ENCODE results near the gene ST8SIA1. TPM values are rescaled to one million over a fixed set of nuclear protein-coding genes. Genes with fewer than 3 reads are reported as not detected.

The ST8SIA1 gene
- total RNA-seq, 1 donor from 2014 or later, result 2.1 TPM

DNA sequence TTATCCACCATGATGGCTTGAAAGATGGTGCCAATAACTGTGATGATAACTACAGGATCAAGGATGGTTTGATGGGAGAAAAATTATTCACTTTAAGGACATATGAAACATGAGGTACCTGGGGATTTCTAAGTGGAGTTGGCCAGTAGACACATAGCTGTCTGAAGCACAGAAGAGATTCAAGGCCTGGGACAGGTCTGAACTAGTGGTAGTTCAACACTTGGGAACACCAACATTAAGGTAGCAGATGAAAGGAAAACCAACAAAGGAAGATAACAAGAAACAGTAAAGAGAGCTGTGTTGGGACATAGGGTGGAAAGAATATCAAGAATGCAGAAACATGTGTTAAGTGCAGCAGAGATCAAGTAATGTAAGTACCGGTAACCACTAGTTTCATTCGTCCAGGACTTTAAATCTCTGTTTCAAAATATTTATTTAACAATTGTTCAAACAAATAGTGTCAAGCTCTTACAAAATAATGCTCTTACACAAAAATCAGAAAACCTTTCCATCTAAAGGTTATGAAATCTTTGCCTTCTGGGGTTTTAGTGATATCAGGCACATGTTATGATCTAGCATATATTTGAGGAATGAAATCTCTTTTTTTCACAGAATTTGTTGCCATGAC is 104.7 kb downstream of the ST8SIA1 start:
- Histone ChIP-seq H3K4me1 (no peaks in the 10 kb centered on the region), H3K9me3 (replicated peaks) (no peaks in the 10 kb centered on the region), H3K27me3 (ENCODE audit: low read depth) (no peaks in the 10 kb centered on the region), H3K36me3 (no peaks in the 10 kb centered on the region), H3K4me3 (no peak overlapping the region), H3K27ac (replicated peaks) (no peak overlapping the region)
- intact Hi-C loops (cut with micrococcal nuclease), result no loop called here
- no peak for DNase-seq
- TF ChIP-seq, protein P1, sequence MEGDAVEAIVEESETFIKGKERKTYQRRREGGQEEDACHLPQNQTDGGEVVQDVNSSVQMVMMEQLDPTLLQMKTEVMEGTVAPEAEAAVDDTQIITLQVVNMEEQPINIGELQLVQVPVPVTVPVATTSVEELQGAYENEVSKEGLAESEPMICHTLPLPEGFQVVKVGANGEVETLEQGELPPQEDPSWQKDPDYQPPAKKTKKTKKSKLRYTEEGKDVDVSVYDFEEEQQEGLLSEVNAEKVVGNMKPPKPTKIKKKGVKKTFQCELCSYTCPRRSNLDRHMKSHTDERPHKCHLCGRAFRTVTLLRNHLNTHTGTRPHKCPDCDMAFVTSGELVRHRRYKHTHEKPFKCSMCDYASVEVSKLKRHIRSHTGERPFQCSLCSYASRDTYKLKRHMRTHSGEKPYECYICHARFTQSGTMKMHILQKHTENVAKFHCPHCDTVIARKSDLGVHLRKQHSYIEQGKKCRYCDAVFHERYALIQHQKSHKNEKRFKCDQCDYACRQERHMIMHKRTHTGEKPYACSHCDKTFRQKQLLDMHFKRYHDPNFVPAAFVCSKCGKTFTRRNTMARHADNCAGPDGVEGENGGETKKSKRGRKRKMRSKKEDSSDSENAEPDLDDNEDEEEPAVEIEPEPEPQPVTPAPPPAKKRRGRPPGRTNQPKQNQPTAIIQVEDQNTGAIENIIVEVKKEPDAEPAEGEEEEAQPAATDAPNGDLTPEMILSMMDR (IDR thresholded peaks at IDR 0.05; ENCODE audit: borderline replicate concordance), result no peak

DNA sequence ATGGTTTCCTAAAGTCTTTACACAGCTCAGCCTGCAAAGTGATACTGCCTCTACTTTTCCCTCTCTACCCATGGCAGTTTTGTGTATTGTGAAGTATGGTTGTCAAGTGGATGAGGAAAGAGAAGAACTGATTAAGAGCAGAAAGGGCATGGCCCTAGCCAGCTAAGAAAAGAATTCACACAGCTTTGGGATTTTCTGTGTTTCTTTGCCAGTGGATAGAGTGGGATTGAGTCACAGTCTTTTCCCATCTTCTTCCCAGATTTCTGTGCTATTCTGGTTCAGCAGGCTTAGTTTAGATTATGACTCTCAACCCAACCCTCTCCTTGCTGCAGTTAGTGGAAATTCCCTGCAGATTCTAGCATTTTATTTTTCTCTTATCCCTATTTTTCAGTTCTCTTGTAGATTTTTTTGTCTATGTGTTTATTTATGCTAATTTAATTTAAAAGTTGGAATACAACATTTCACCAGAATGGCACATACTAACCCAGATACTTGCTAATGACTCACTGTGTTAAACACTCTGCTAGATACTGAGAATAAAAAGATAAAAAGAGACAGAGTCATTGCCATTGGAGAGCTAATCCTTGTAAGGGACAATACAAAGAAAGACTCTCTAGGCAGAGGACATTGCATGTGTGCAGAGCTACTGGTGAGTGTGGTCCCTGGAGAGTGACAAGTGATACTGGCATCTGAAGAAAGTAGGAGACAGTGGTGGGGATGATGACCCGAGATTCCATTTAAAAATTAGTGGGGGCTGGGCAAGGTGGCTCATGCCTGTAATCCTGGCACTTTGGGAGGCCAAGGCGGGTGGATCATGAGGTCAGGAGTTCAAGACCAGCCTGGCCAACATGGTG is 106.3 kb downstream of the ST8SIA1 start:
- intact Hi-C loops (cut with micrococcal nuclease), result no loop called here
- Histone ChIP-seq H3K27ac (replicated peaks) (no peak overlapping the region), H3K4me3 (no peak overlapping the region), H3K27me3 (ENCODE audit: low read depth) (no peaks in the 10 kb centered on the region), H3K9me3 (replicated peaks) (no peaks in the 10 kb centered on the region), H3K4me1 (no peaks in the 10 kb centered on the region), H3K36me3 (no peaks in the 10 kb centered on the region)
- TF ChIP-seq, protein P1 (IDR thresholded peaks at IDR 0.05; ENCODE audit: borderline replicate concordance), result no peak
- DNase-seq, result no peak

DNA sequence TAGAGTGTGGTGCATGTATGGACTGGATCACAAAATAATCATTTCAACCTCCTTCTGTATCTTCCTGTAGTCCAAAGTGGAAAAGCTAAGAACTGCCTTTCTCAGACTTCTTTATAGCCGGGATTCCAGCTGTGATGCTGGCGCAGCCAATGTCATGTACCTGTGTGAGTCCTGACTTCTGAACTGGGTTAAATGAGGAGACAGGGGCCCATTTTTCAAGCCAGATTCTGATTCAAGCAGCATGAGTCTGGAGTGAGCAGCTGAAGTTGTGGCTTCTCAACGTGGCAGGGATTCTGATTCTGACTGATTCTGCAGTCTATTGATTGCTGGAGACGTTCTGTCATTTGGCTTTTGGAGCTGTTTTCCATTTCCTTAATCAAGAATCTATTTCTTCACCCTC is 111.2 kb downstream of the ST8SIA1 start:
- intact Hi-C loops (cut with micrococcal nuclease), result no loop called here
- DNase-seq, result no peak
- H3K4me3 ChIP-seq, result no peak overlapping the region
- H3K36me3 ChIP-seq, result no peaks in the 10 kb centered on the region
- H3K27me3 ChIP-seq (ENCODE audit: low read depth), result no peaks in the 10 kb centered on the region
- TF ChIP-seq, protein P1 (IDR thresholded peaks at IDR 0.05; ENCODE audit: borderline replicate concordance), result no peak
- no peak overlapping the region for H3K27ac ChIP-seq (replicated peaks)
- no peaks in the 10 kb centered on the region for H3K4me1 ChIP-seq
- H3K9me3 ChIP-seq (replicated peaks), result no peaks in the 10 kb centered on the region

DNA sequence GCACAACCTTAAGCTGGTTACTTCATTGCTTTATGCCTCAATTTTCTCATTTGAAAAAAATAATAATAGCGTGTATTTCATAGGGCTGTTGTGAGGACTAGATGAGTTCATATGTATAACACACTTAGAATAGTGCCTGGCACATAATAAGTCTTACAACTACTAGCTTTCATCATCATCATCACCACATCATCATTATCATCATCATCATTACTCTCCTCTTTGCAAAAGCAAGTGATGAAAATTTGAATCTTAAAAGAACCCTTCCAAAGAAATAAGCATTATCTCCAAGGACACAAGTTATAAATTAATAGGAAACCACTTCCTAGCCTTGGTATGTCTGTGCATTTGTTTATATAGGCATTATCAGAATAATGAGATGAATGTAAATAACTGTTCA is 117.0 kb downstream of the ST8SIA1 start:
- Histone ChIP-seq H3K4me3 (no peak overlapping the region), H3K9me3 (replicated peaks) (no peaks in the 10 kb centered on the region), H3K4me1 (no peaks in the 10 kb centered on the region), H3K27me3 (ENCODE audit: low read depth) (no peaks in the 10 kb centered on the region), H3K36me3 (no peaks in the 10 kb centered on the region), H3K27ac (replicated peaks) (no peak overlapping the region)
- intact Hi-C loops (cut with micrococcal nuclease), result no loop called here
- TF ChIP-seq, protein P1 (IDR thresholded peaks at IDR 0.05; ENCODE audit: borderline replicate concordance), result no peak
- DNase-seq, result no peak

DNA sequence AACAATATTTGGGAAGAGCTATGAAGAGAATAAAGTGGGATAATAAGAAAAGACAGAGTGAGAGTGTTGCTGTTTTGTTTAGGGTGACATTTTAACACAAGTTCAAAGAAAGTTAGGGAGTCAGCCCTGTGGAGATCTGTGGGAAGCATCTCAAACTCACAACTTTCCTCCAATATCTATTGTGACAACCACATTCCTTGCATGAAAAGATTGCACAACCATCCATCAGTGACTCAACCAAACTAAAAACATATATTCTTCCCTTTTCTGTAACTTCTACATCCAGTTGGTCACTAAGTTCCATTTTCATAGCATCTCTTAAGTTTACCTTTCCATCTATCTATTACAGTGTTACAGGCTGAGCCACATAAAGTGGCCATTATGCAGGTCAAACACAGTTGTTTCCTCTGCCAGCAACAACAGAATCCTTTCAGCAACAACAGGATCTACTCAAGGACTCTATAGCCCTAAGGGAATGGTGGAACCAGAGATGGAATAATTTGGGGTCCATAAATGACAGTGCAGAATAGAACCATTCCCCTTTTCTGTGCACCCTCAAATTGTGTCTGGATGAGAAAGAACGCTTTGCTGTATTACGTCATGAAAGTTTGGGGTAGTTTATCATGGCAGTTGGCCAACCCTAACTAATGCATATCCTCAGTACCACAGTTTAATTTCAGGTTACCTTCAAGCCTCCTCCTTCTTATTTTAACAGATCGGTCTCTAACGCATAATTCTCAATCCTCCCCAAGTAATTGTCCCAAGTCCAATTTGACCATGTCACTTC is 118.8 kb downstream of the ST8SIA1 start:
- H3K27me3 ChIP-seq (ENCODE audit: low read depth), result no peaks in the 10 kb centered on the region
- no peak overlapping the region for H3K27ac ChIP-seq (replicated peaks)
- no peak overlapping the region for H3K4me3 ChIP-seq
- no peaks in the 10 kb centered on the region for H3K9me3 ChIP-seq (replicated peaks)
- intact Hi-C loops (cut with micrococcal nuclease), result no loop called here
- TF ChIP-seq, protein P1 (IDR thresholded peaks at IDR 0.05; ENCODE audit: borderline replicate concordance), result no peak
- H3K4me1 ChIP-seq, result no peaks in the 10 kb centered on the region
- no peaks in the 10 kb centered on the region for H3K36me3 ChIP-seq
- DNase-seq, result no peak
